Cardiac fibroblast (primary cell): ENCODE measurements around the gene RNF5.

Experiments used
- DNase-seq, 2 donors: peaks; one replicate each; pipeline versions ENCODE4 v3.0.0 to v3.0.0-alpha.2; 2010; ENCODE audit warnings: low read depth in 2 of 2
- H3K4me3 ChIP-seq, 2 donors: replicated peaks in 1 of 2; 1 replicate in 1 of 2; 2 replicates in 1 of 2; pipeline ENCODE4 v1.5.1; 2011; ENCODE audit warnings: low read depth in 2 of 2, low read length in 2 of 2, mild to moderate bottlenecking in 2 of 2, moderate library complexity in 1 of 2
- TF ChIP-seq, protein P1 (sequence below): IDR thresholded peaks from one replicate; pipeline ENCODE4 v1.5.1; 2011; ENCODE audit warnings: low read depth, mild to moderate bottlenecking, low read length, inconsistent platforms

The RNF5 gene

DNA sequence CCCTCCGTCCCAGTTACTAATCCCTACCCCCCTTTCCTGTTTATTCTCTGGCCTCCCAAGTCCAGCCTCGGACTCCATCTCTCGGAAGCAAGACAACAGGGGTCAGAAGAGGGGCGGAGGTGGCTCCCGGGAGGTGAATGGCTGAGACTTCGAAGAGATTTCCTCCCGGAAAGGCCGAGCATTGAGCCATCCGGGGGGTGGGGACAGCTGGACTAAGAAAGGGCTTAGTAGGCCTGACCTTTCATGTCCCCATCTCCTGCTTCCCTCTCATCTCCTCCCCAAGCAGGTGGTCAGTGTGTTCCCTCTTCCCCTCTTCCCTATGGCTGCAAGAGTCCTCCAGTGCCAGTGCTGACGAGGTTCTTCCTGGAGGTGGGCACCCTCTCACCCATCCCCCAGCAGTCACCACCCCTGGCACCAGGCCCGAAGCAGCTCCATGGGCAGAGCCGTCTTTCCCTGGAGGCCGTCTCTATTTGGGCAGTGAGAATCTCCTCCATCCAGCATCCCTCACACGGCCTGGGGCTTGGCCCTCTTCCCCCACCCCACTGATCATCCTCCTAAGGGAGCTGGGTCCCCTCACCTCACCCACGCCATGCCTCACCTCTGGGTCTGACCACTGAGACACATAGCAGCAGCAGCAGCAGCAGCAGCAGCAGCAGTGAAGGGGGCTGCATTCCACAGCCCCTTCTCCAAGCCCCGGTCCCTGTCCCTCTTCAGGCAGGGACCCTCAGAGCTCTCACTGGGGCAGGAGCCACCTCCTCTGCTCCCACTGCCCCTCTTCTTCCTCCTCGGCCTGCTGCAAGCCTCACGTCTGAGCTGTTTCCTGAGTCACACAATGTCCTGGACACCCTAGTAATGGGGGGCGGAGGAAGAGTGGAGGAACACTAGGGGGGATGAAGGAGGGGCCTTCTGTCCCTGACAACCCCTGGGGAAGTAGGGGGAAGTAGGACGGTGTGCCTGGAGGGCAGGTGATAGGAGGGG lies 45.3 kb downstream of the RNF5 start, which contains the start of gene NOTCH4:
NOTCH4 (minus strand) TSS at position 810 of the 978 bp plus-strand sequence; CDS start at position 671, 139 bp downstream.
- no peak within 1 kb of the TSS for H3K4me3 ChIP-seq
- DNase-seq = no peak
- TF ChIP-seq, protein P1, sequence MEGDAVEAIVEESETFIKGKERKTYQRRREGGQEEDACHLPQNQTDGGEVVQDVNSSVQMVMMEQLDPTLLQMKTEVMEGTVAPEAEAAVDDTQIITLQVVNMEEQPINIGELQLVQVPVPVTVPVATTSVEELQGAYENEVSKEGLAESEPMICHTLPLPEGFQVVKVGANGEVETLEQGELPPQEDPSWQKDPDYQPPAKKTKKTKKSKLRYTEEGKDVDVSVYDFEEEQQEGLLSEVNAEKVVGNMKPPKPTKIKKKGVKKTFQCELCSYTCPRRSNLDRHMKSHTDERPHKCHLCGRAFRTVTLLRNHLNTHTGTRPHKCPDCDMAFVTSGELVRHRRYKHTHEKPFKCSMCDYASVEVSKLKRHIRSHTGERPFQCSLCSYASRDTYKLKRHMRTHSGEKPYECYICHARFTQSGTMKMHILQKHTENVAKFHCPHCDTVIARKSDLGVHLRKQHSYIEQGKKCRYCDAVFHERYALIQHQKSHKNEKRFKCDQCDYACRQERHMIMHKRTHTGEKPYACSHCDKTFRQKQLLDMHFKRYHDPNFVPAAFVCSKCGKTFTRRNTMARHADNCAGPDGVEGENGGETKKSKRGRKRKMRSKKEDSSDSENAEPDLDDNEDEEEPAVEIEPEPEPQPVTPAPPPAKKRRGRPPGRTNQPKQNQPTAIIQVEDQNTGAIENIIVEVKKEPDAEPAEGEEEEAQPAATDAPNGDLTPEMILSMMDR = no peak

DNA sequence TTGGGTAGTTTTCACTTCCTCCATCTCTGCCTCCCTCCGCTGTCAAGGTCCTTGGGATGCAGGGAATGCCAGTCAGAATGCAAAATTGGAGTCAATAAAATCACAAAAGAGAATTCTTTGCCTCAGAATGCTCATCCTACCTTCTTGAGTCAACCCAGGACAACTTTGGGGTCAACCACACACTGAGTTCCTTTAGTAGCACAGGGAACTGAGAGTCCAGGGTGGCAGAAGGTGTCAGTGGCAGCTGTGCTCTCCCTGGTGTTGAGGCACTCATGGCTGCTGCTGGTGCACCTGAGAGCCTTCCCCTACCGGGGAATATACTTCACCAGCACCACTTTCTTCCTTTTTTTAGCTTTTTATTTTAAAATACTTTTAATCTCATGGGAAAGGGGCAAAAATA lies 46.5 kb downstream of the RNF5 start:
- no peak overlapping the region for H3K4me3 ChIP-seq
- DNase-seq = no peak
- TF ChIP-seq, protein P1 = no peak

DNA sequence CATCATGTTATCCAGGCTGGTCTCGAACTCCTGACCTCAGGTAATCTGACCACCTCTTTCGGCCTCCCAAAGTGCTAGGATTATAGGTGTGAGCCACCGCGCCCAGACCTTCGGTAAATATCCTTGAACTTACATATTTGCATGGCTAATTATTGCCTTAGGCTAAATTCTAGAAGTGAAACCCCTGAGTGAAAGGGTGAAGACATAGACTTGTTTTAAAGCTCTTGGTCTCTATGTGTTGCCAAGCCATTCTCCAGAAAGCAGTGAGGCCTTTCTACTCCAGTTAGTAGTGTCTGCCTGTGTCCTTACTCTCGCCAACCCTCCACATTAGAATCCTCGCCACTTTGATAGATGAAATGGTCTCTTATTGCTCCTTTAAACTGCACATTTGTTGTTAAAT lies 48.2 kb downstream of the RNF5 start:
- H3K4me3 ChIP-seq = no peak overlapping the region
- no peak for DNase-seq
- TF ChIP-seq, protein P1 = no peak
